Ascending aorta (tissue), 2 donors: ENCODE measurements around the gene CRACDL. TPM values are rescaled to one million over a fixed set of nuclear protein-coding genes. Genes with fewer than 3 reads are reported as not detected.

Experiments used
- DNase-seq, 2 donors: peaks; one replicate each; pipeline ENCODE4 v3.0.0-alpha.2; 2019; ENCODE audit warnings: low spot score in 2 of 2
- H3K27ac ChIP-seq, 2 donors: fragments of 200-600 bp; sonication (generic); one replicate each; pipeline ENCODE4 v1.5.1; 2016 to 2017; ENCODE audit warnings: mild to moderate bottlenecking in 1 of 2
- H3K27me3 ChIP-seq: fragments of 200-600 bp; sonication (generic); one replicate; pipeline ENCODE4 v1.5.1; 2017
- H3K36me3 ChIP-seq, 2 donors: fragments of 200-600 bp; sonication (generic); one replicate each; pipeline ENCODE4 v1.5.1; 2016
- H3K4me1 ChIP-seq, 2 donors: fragments of 200-600 bp; sonication (generic); one replicate each; pipeline ENCODE4 v1.5.1; 2016 to 2017; ENCODE audit warnings: mild to moderate bottlenecking in 1 of 2
- H3K4me3 ChIP-seq, 2 donors: fragments of 200-600 bp; sonication (generic); one replicate each; pipeline ENCODE4 v1.5.1; 2016 to 2017; ENCODE audit warnings: mild to moderate bottlenecking in 1 of 2
- H3K9me3 ChIP-seq, 2 donors: fragments of 200-600 bp; sonication (generic); one replicate each; pipeline ENCODE4 v1.5.1; 2016
- intact Hi-C: fragments of 100-400 bp; cut with DNase I; formaldehyde crosslinking; loops from one replicate; pipeline ENCODE4 v1.15.1; 2023
- total RNA-seq: library from RNA; depleted of rRNA; stranded (reverse); fragments of >200 nt; gene quantifications from one replicate; pipeline ENCODE4 v1.1.0, GENCODE V29; 2016
- TF ChIP-seq, protein P1 (sequence below), 3 experiments: fragments of 200-600 bp in 2 of 3; fragments of 450-650 bp in 1 of 3; sonication (generic) in 2 of 3; IDR thresholded peaks; one replicate each; pipeline ENCODE4 v1.5.1; 2016 to 2019; ENCODE audit warnings: antibody characterized with exemption in 3 of 3, mild to moderate bottlenecking in 1 of 3, moderate library complexity in 1 of 3

Gene CRACDL
- total RNA-seq, 1 donor from 2014 or later = 51.9 TPM

- TF ChIP-seq, protein P1, sequence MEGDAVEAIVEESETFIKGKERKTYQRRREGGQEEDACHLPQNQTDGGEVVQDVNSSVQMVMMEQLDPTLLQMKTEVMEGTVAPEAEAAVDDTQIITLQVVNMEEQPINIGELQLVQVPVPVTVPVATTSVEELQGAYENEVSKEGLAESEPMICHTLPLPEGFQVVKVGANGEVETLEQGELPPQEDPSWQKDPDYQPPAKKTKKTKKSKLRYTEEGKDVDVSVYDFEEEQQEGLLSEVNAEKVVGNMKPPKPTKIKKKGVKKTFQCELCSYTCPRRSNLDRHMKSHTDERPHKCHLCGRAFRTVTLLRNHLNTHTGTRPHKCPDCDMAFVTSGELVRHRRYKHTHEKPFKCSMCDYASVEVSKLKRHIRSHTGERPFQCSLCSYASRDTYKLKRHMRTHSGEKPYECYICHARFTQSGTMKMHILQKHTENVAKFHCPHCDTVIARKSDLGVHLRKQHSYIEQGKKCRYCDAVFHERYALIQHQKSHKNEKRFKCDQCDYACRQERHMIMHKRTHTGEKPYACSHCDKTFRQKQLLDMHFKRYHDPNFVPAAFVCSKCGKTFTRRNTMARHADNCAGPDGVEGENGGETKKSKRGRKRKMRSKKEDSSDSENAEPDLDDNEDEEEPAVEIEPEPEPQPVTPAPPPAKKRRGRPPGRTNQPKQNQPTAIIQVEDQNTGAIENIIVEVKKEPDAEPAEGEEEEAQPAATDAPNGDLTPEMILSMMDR (IDR thresholded peaks at IDR 0.05) = no peak
- DNase-seq = no peak
- Histone ChIP-seq H3K27ac (no peak overlapping the region), H3K4me3 (no peak overlapping the region), H3K9me3 (peaks cover 13 to 34% of the 10 kb centered on the region in 2 donors), H3K36me3 (no peaks in the 10 kb centered on the region), H3K4me1 (no peaks in the 10 kb centered on the region), H3K27me3 (no peaks in the 10 kb centered on the region)
- intact Hi-C loops = no loop called here
Measured at GRCh38 chr2:98859323-98859722, 76.7 kb downstream of the CRACDL start.

DNA sequence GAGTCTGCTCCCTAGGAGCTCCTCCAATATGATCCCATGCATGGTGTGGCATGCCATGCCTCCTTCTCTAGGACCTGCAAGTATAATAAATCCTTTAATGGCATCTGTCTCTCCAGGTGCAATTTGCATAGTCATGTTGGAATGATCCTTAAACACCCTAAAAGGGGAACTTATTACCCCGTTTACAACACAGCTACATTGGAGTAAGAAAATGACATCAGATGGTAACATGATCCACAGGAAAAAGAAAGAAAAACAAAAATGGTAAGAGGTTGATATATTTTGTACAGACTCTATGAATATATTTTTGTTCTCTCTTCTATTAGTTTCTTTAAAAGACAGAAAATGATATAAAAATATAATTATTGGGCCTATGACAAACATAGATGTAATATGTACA is 79.0 kb downstream of the CRACDL start:
- H3K27me3 ChIP-seq = no peaks in the 10 kb centered on the region
- H3K4me3 ChIP-seq = no peak overlapping the region
- no peaks in the 10 kb centered on the region for H3K36me3 ChIP-seq
- no peak overlapping the region for H3K27ac ChIP-seq
- intact Hi-C loops = no loop called here
- H3K9me3 ChIP-seq = peaks cover 13 to 18% of the 10 kb centered on the region in 2 donors
- no peaks in the 10 kb centered on the region for H3K4me1 ChIP-seq
- DNase-seq = no peak
- TF ChIP-seq, protein P1 (IDR thresholded peaks at IDR 0.05) = no peak

- no peak for DNase-seq
- H3K27ac ChIP-seq = no peak overlapping the region
- TF ChIP-seq, protein P1 (IDR thresholded peaks at IDR 0.05) = no peak
- no peaks in the 10 kb centered on the region for H3K4me1 ChIP-seq
- H3K27me3 ChIP-seq = no peaks in the 10 kb centered on the region
- H3K4me3 ChIP-seq = no peak overlapping the region
- intact Hi-C loops = no loop called here
- no peaks in the 10 kb centered on the region for H3K36me3 ChIP-seq
- peaks cover 13% of the 10 kb centered on the region in 2 donors for H3K9me3 ChIP-seq
Measured at GRCh38 chr2:98854682-98855081, 81.3 kb downstream of the CRACDL start.

DNA sequence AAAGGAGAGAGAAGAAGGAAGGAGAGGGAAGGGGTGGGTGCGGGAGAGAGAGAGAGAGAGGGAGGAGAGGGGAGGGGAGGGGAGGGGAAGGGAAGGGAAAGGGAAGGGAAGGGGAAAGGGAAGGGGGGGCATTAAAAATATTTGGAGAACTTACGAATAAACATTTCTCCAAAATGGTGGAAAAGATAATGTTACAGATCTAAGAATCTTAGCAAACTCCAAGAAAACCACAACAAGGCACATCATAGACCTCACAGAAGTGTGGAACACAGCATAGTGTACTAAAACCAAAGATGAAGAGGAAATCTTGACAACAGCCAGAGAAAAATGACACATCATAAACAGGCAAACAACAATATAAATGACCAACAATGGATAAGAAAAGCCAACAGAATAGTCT is 83.1 kb downstream of the CRACDL start:
- Histone ChIP-seq H3K36me3 (no peaks in the 10 kb centered on the region), H3K27me3 (no peaks in the 10 kb centered on the region), H3K27ac (no peak overlapping the region), H3K9me3 (peaks cover 0 to 6% of the 10 kb centered on the region in 2 donors), H3K4me1 (no peaks in the 10 kb centered on the region), H3K4me3 (no peak overlapping the region)
- TF ChIP-seq, protein P1 (IDR thresholded peaks at IDR 0.05) = no peak
- no peak for DNase-seq
- intact Hi-C loops = no loop called here

- no peaks in the 10 kb centered on the region for H3K4me1 ChIP-seq
Measured at GRCh38 chr2:98850074-98850473, 86.0 kb downstream of the CRACDL start.

More at GRCh38 chr2:98850074-98850473, 86.0 kb downstream of the CRACDL start:
- Histone ChIP-seq H3K27me3 (no peaks in the 10 kb centered on the region), H3K36me3 (no peaks in the 10 kb centered on the region), H3K9me3 (no peaks in the 10 kb centered on the region), H3K4me3 (no peak overlapping the region), H3K27ac (no peak overlapping the region)
- intact Hi-C loops = no loop called here
- DNase-seq = no peak
- TF ChIP-seq, protein P1 (IDR thresholded peaks at IDR 0.05) = no peak
